Panc1 (cell line): ENCODE measurements around the gene SBF1. TPM values are rescaled to one million over a fixed set of nuclear protein-coding genes. Genes with fewer than 3 reads are reported as not detected.

Experiments used
- ATAC-seq: fragments of 200-7000 bp; cut with Tn5 transposase; 2 replicates; pipeline ENCODE4 v1.9.1; 2020; ENCODE audit warnings: mild to moderate bottlenecking, moderate library complexity
- BruUV-seq: library from RNA; stranded (reverse); fragments of 400-500 nt; replicated peaks from 2 replicates; lab custom pipeline; 2021; lab: Mats Ljungman, UMichigan
- CTCF ChIA-PET: fragments of 300-600 bp; sonication (Branson Sonifier 250); formaldehyde crosslinking; loops from one replicate; lab custom pipeline; 2022; ENCODE audit warnings: antibody characterized with exemption; lab: Charles Lee
- POLR2A ChIA-PET: fragments of 300-600 bp; sonication (Branson Sonifier 250); formaldehyde crosslinking; loops from one replicate; lab custom pipeline; 2022; ENCODE audit warnings: antibody characterized with exemption; lab: Charles Lee
- DNase-seq: peaks from one replicate; pipeline ENCODE4 v3.0.0-alpha.2; 2010; ENCODE audit warnings: low read depth, low spot score
- H3K27ac ChIP-seq: 2 replicates; pipeline ENCODE4 v1.5.1; 2011; ENCODE audit warnings: mild to moderate bottlenecking, low read length, inconsistent platforms
- H3K27me3 ChIP-seq: fragments of 200-500 bp; sonication (Bioruptor generic); 2 replicates; pipeline ENCODE4 v1.6.0; 2014; ENCODE audit warnings: low read length, inconsistent platforms; ENCODE audit not compliant: control insufficient read depth, insufficient read depth
- H3K36me3 ChIP-seq: fragments of 200-500 bp; sonication (Bioruptor generic); 2 replicates; pipeline ENCODE4 v1.5.1; 2014; ENCODE audit warnings: inconsistent platforms, mild to moderate bottlenecking, low read length, moderate library complexity; ENCODE audit not compliant: control insufficient read depth, insufficient read depth
- H3K4me1 ChIP-seq: 2 replicates; pipeline ENCODE4 v1.5.1; 2011; ENCODE audit warnings: inconsistent platforms, mild to moderate bottlenecking, low read length, moderate library complexity; ENCODE audit not compliant: control insufficient read depth, insufficient read depth
- H3K4me3 ChIP-seq, 2 experiments: 2 replicates each; pipeline ENCODE4 v1.5.1; 2011 to 2012; ENCODE audit warnings: low read depth in 2 of 2, low read length in 2 of 2, mild to moderate bottlenecking in 2 of 2, inconsistent platforms in 1 of 2, moderate library complexity in 1 of 2
- H3K9me3 ChIP-seq: fragments of 200-500 bp; sonication (Bioruptor generic); 2 replicates; pipeline ENCODE4 v1.5.1; 2014; ENCODE audit warnings: low read depth, mild to moderate bottlenecking, inconsistent platforms, low read length, moderate library complexity; ENCODE audit not compliant: control insufficient read depth, insufficient read depth
- CTCF ChIP-seq: fragments of 450-650 bp; IDR thresholded peaks from 2 replicates; pipeline ENCODE4 v1.5.1; 2017; ENCODE audit warnings: mild to moderate bottlenecking
- POLR2AphosphoS5 ChIP-seq: IDR thresholded peaks from 2 replicates; pipeline ENCODE4 v1.6.1; 2012; ENCODE audit warnings: mild to moderate bottlenecking, low read depth, low read length, moderate library complexity
- SIN3A ChIP-seq: IDR thresholded peaks from 2 replicates; pipeline ENCODE4 v1.6.1; 2012; ENCODE audit warnings: low read depth, mild to moderate bottlenecking, low read length, moderate library complexity, borderline replicate concordance; ENCODE audit not compliant: insufficient read depth
- TCF7L2 ChIP-seq: IDR thresholded peaks from 2 replicates; pipeline ENCODE4 v1.6.1; 2011; ENCODE audit warnings: mild to moderate bottlenecking, low read depth, low read length, inconsistent platforms
- in situ Hi-C: cut with HindIII; loops from 2 replicates; pipeline ENCODE4 v1.10.0; 2016; ENCODE audit warnings: low sequenced_read_pairs, low pct_unique_long_range_greater_than_20kb
- intact Hi-C: fragments of 100-400 bp; cut with micrococcal nuclease; formaldehyde crosslinking; loops from one replicate; pipeline ENCODE4 v1.10.0; 2022; ENCODE audit not compliant: unreplicated experiment
- total RNA-seq: library from RNA; stranded (reverse); gene quantifications from one replicate; pipeline ENCODE4 v1.2.1, GENCODE V29; 2021; ENCODE audit not compliant: unreplicated experiment
- TF ChIP-seq, protein P1 (sequence below), 2 experiments: IDR thresholded peaks; 2 replicates each; pipeline ENCODE4 v1.6.1; 2011 to 2012; ENCODE audit warnings: low read depth in 2 of 2, control low read depth in 1 of 2, low read length in 1 of 2, mild to moderate bottlenecking in 1 of 2, moderate library complexity in 1 of 2; ENCODE audit not compliant: insufficient read depth in 1 of 2

SBF1 gene
- total RNA-seq, 1 experiment from 2014 or later: 59.2 TPM

- in situ Hi-C loops: no loop called here
- no peaks in the 10 kb centered on the region for H3K27me3 ChIP-seq
- no TSS peak for BruUV-seq
- ChIA-PET POLR2A (no interaction called here), CTCF (no interaction called here)
- H3K4me1 ChIP-seq: peaks cover 13% of the 10 kb centered on the region
- intact Hi-C loops: no loop called here
- TF ChIP-seq, protein P1, sequence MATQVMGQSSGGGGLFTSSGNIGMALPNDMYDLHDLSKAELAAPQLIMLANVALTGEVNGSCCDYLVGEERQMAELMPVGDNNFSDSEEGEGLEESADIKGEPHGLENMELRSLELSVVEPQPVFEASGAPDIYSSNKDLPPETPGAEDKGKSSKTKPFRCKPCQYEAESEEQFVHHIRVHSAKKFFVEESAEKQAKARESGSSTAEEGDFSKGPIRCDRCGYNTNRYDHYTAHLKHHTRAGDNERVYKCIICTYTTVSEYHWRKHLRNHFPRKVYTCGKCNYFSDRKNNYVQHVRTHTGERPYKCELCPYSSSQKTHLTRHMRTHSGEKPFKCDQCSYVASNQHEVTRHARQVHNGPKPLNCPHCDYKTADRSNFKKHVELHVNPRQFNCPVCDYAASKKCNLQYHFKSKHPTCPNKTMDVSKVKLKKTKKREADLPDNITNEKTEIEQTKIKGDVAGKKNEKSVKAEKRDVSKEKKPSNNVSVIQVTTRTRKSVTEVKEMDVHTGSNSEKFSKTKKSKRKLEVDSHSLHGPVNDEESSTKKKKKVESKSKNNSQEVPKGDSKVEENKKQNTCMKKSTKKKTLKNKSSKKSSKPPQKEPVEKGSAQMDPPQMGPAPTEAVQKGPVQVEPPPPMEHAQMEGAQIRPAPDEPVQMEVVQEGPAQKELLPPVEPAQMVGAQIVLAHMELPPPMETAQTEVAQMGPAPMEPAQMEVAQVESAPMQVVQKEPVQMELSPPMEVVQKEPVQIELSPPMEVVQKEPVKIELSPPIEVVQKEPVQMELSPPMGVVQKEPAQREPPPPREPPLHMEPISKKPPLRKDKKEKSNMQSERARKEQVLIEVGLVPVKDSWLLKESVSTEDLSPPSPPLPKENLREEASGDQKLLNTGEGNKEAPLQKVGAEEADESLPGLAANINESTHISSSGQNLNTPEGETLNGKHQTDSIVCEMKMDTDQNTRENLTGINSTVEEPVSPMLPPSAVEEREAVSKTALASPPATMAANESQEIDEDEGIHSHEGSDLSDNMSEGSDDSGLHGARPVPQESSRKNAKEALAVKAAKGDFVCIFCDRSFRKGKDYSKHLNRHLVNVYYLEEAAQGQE (IDR thresholded peaks at IDR 0.05; ENCODE audit: insufficient read depth in 1 of 2, low read depth in 2 of 2, low read length in 1 of 2): no peak
- no peak for TF ChIP-seq TCF7L2
- TF ChIP-seq CTCF: no peak
- no peak for TF ChIP-seq SIN3A
- no peak for TF ChIP-seq POLR2AphosphoS5
- no peak overlapping the region for H3K27ac ChIP-seq
- no peaks in the 10 kb centered on the region for H3K36me3 ChIP-seq
- no peak overlapping the region for H3K4me3 ChIP-seq
- DNase-seq (no peak), ATAC-seq (no peak)
- no peaks in the 10 kb centered on the region for H3K9me3 ChIP-seq
These were observed 13.3 kb upstream of the SBF1 start for GRCh38 chr22:50488006-50488677.

GRCh38 chr22:50487290-50488005, 12.6 kb upstream of the SBF1 start:
- Histone ChIP-seq H3K4me3 (no peak overlapping the region), H3K36me3 (no peaks in the 10 kb centered on the region), H3K9me3 (no peaks in the 10 kb centered on the region), H3K4me1 (peaks cover 13% of the 10 kb centered on the region), H3K27ac (no peak overlapping the region), H3K27me3 (no peaks in the 10 kb centered on the region)
- intact Hi-C loops (no loop called here), in situ Hi-C loops (no loop called here)
- DNase-seq (no peak), ATAC-seq (no peak)
- TF ChIP-seq SIN3A (no peak), POLR2AphosphoS5 (no peak), CTCF (no peak), TCF7L2 (no peak)
- TF ChIP-seq, protein P1 (IDR thresholded peaks at IDR 0.05; ENCODE audit: insufficient read depth in 1 of 2, low read depth in 2 of 2, low read length in 1 of 2): no peak
- ChIA-PET POLR2A (no interaction called here), CTCF (no interaction called here)
- no TSS peak for BruUV-seq
